ENCODE measurements around the gene SEZ6L. TPM values are rescaled to one million over a fixed set of nuclear protein-coding genes. Genes with fewer than 3 reads are reported as not detected.

The SEZ6L gene
- total RNA-seq, 4 donors from 2014 or later, result under 0.01 to 0.63 (median 0.22) TPM

GRCh38 chr22:26174280-26174679, 5.0 kb downstream of the SEZ6L start:
- Histone ChIP-seq H3K4me3 (no peak overlapping the region), H3K27me3 (peaks cover 0 to 28% of the 10 kb centered on the region in 2 donors), H3K4me1 (peaks cover 0 to 11% (median 0%) of the 10 kb centered on the region in 4 donors), H3K9me3 (no peaks in the 10 kb centered on the region), H3K27ac (no peak overlapping the region), H3K36me3 (no peaks in the 10 kb centered on the region)
- DNase-seq (ENCODE audit: low spot score in 2 of 2), result no peak
- WGBS, 2 donors, result 23 to 28% methylated on average over 12 of the region's 12 CpGs
- TF ChIP-seq EP300 (IDR thresholded peaks at IDR 0.05), result no peak
- TF ChIP-seq POLR2A (IDR thresholded peaks at IDR 0.05), result no peak
- no peak for TF ChIP-seq CTCF (IDR thresholded peaks at IDR 0.05)

GRCh38 chr22:26182723-26183122, 13.5 kb downstream of the SEZ6L start:
- no peaks in the 10 kb centered on the region for H3K36me3 ChIP-seq
- no peaks in the 10 kb centered on the region for H3K4me1 ChIP-seq
- DNase-seq (ENCODE audit: low spot score in 2 of 2), result no peak
- H3K9me3 ChIP-seq, result no peaks in the 10 kb centered on the region
- TF ChIP-seq CTCF (IDR thresholded peaks at IDR 0.05), result no peak
- no peak overlapping the region for H3K27ac ChIP-seq
- 18 to 30% methylated on average over 3 of the region's 3 CpGs for WGBS, 2 donors
- no peaks in the 10 kb centered on the region for H3K27me3 ChIP-seq
- H3K4me3 ChIP-seq, result no peak overlapping the region

DNA sequence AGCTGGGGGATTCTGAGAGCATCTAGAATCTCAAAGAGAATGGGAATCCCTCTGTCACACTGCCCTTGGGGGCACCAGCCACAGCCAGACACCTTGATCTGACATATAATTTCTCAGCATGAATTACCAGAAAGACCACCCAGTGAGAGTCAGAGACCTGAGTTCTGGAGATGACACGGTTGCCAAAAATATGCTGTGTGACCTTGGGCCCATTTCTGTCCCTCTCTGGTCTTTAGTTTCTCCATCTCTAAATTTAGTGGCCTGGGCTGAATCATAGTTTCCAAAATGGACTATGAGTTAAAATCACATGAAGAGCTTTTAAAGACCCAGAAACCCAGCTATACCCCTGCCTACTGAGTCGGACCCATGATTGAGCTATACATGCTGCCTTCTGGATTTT, 15.9 kb downstream of the SEZ6L start:
- TF ChIP-seq EP300 (IDR thresholded peaks at IDR 0.05) (no peak), POLR2A (IDR thresholded peaks at IDR 0.05) (no peak)
- Histone ChIP-seq H3K27me3 (no peaks in the 10 kb centered on the region), H3K4me1 (no peaks in the 10 kb centered on the region), H3K9me3 (no peaks in the 10 kb centered on the region), H3K4me3 (no peak overlapping the region), H3K27ac (no peak overlapping the region), H3K36me3 (no peaks in the 10 kb centered on the region)
- no peak for DNase-seq (ENCODE audit: low spot score in 2 of 2)
- WGBS, 2 donors, result 87 to 91% methylated on average over 2 of the region's 2 CpGs

- 46 to 58% methylated on average over 4 of the region's 4 CpGs for WGBS, 2 donors
- no peak overlapping the region for H3K4me3 ChIP-seq
- H3K36me3 ChIP-seq, result no peaks in the 10 kb centered on the region
- no peaks in the 10 kb centered on the region for H3K27me3 ChIP-seq
- no peak for DNase-seq (ENCODE audit: low spot score in 2 of 2)
- no peak for TF ChIP-seq CTCF (IDR thresholded peaks at IDR 0.05)
- no peak for TF ChIP-seq EP300 (IDR thresholded peaks at IDR 0.05)
- TF ChIP-seq POLR2A (IDR thresholded peaks at IDR 0.05), result no peak
- no peak overlapping the region for H3K27ac ChIP-seq
- H3K4me1 ChIP-seq, result no peaks in the 10 kb centered on the region
- H3K9me3 ChIP-seq, result no peaks in the 10 kb centered on the region
Observed at GRCh38 chr22:26188341-26188740, 19.1 kb downstream of the SEZ6L start.

GRCh38 chr22:26194313-26194712, 25.1 kb downstream of the SEZ6L start:
- H3K27ac ChIP-seq, result no peak overlapping the region
- no peaks in the 10 kb centered on the region for H3K4me1 ChIP-seq
- H3K27me3 ChIP-seq, result no peaks in the 10 kb centered on the region
- 62 to 66% methylated on average over 3 of the region's 3 CpGs for WGBS, 2 donors
- H3K36me3 ChIP-seq, result no peaks in the 10 kb centered on the region
- no peak overlapping the region for H3K4me3 ChIP-seq
- H3K9me3 ChIP-seq, result no peaks in the 10 kb centered on the region
- TF ChIP-seq POLR2A (IDR thresholded peaks at IDR 0.05) (no peak), CTCF (IDR thresholded peaks at IDR 0.05) (no peak), EP300 (IDR thresholded peaks at IDR 0.05) (no peak)
- no peak for DNase-seq (ENCODE audit: low spot score in 2 of 2)

DNA sequence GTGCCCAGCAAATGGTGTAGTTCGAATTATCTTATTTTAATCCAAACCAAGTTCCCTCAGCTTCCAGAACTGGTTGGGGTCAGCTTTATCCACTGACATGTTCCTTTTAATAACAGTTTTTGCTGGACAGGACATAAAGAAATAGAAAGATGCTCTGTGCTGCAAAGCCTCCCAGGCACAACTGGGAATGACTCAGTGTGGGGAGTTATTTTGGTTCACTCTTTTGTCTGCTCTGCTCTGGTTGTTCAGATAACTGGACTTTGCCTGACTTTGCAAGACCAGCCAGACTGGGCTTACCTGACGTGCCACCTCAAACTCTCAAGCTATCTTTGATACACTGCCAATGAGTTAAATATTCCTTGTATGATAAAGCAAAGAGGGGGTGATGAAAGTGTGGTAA, 25.6 kb downstream of the SEZ6L start:
- H3K4me1 ChIP-seq, result no peaks in the 10 kb centered on the region
- H3K27me3 ChIP-seq, result no peaks in the 10 kb centered on the region
- DNase-seq (ENCODE audit: low spot score in 2 of 2), result no peak
- H3K9me3 ChIP-seq, result no peaks in the 10 kb centered on the region
- no peak overlapping the region for H3K27ac ChIP-seq
- WGBS, 2 donors, result 64 to 65% methylated on average over 2 of the region's 2 CpGs
- H3K4me3 ChIP-seq, result no peak overlapping the region
- no peaks in the 10 kb centered on the region for H3K36me3 ChIP-seq
- TF ChIP-seq CTCF (IDR thresholded peaks at IDR 0.05) (no peak), EP300 (IDR thresholded peaks at IDR 0.05) (no peak), POLR2A (IDR thresholded peaks at IDR 0.05) (no peak)
